Fibroblast of lung (primary cell): ENCODE results near the gene TMEM31.

ENCODE experiments used
- EZH2 ChIP-seq: IDR thresholded peaks from 2 replicates; pipeline ENCODE4 v1.5.1; 2012; ENCODE audit warnings: low read length, control low read depth, mild to moderate bottlenecking; ENCODE audit errors: missing control alignments
- TF ChIP-seq, protein P1 (sequence below), 2 donors: IDR thresholded peaks in 1 of 2; conservative IDR thresholded peaks in 1 of 2; 1 replicate in 1 of 2; 2 replicates in 1 of 2; pipeline ENCODE4 v1.5.1; 2011 to 2012; ENCODE audit warnings: low read length in 2 of 2, control low read depth in 1 of 2, inconsistent platforms in 1 of 2, low read depth in 1 of 2, mild to moderate bottlenecking in 1 of 2

DNA sequence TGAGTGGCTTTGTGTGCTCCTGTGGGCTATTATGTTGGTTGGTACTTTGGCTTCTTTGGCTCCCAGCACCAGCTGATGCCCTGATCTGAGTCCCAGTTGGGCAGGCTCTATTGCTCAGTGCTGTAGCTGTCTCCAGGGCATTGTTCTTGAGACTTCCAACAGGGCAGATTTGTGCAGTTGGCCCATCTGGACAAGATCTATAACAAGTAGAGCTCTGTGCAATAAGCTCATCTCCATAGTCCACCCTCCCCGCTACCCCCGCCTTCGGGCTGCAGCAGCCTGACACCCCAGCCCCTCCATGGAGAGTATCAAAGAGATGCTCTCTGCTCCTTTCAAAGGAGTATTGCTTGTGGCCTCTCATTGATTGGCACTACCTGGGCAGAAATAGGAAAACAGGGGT, 5.8 kb upstream of the TMEM31 start:
- TF ChIP-seq, protein P1, sequence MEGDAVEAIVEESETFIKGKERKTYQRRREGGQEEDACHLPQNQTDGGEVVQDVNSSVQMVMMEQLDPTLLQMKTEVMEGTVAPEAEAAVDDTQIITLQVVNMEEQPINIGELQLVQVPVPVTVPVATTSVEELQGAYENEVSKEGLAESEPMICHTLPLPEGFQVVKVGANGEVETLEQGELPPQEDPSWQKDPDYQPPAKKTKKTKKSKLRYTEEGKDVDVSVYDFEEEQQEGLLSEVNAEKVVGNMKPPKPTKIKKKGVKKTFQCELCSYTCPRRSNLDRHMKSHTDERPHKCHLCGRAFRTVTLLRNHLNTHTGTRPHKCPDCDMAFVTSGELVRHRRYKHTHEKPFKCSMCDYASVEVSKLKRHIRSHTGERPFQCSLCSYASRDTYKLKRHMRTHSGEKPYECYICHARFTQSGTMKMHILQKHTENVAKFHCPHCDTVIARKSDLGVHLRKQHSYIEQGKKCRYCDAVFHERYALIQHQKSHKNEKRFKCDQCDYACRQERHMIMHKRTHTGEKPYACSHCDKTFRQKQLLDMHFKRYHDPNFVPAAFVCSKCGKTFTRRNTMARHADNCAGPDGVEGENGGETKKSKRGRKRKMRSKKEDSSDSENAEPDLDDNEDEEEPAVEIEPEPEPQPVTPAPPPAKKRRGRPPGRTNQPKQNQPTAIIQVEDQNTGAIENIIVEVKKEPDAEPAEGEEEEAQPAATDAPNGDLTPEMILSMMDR (conservative IDR thresholded peaks at IDR 0.05 in 1 of 2, IDR thresholded peaks at IDR 0.05 in 1 of 2; ENCODE audit: low read depth in 1 of 2, low read length in 2 of 2), result no peak
- TF ChIP-seq EZH2, result no peak
